H9 (cell line): ENCODE data around the gene R3HCC1L. TPM values are rescaled to one million over a fixed set of nuclear protein-coding genes. Genes with fewer than 3 reads are reported as not detected.

ENCODE experiments used
- DNase-seq: peaks from one replicate; pipeline ENCODE4 v3.0.0-alpha.2; 2017
- H2AFZ ChIP-seq: one replicate; pipeline ENCODE4 v1.6.1; 2013; ENCODE audit warnings: mild to moderate bottlenecking, low read length, control low read depth, moderate library complexity
- H2AK5ac ChIP-seq: 2 replicates; pipeline ENCODE4 v1.6.1; 2013; ENCODE audit warnings: low read length, control low read depth, mixed read lengths; ENCODE audit not compliant: insufficient read length
- H2BK120ac ChIP-seq: one replicate; pipeline ENCODE4 v1.6.1; 2013; ENCODE audit warnings: low read depth, mild to moderate bottlenecking, low read length, control low read depth, inconsistent platforms; ENCODE audit not compliant: poor library complexity, severe bottlenecking
- H2BK12ac ChIP-seq: 2 replicates; pipeline ENCODE4 v1.6.1; 2013; ENCODE audit warnings: low read length, control low read depth, mixed read lengths, low read depth; ENCODE audit not compliant: insufficient read length
- H2BK15ac ChIP-seq: 2 replicates; pipeline ENCODE4 v1.6.1; 2013; ENCODE audit warnings: low read depth, low read length, control low read depth
- H2BK20ac ChIP-seq: one replicate; pipeline ENCODE4 v1.6.1; 2013; ENCODE audit warnings: low read depth, mild to moderate bottlenecking, low read length, control low read depth, inconsistent platforms; ENCODE audit not compliant: poor library complexity, severe bottlenecking
- H2BK5ac ChIP-seq: 2 replicates; pipeline ENCODE4 v1.6.1; 2013; ENCODE audit warnings: low read length, control low read depth, mixed read lengths; ENCODE audit not compliant: insufficient read length
- H3K14ac ChIP-seq: 2 replicates; pipeline ENCODE4 v1.6.1; 2013; ENCODE audit warnings: low read length, control low read depth; ENCODE audit not compliant: insufficient read depth
- H3K18ac ChIP-seq: 2 replicates; pipeline ENCODE4 v1.6.1; 2013; ENCODE audit warnings: low read depth, mild to moderate bottlenecking, mixed read lengths, low read length, control low read depth; ENCODE audit not compliant: insufficient read length
- H3K23ac ChIP-seq: 2 replicates; pipeline ENCODE4 v1.6.1; 2013; ENCODE audit warnings: low read length, control low read depth, mixed read lengths, low read depth; ENCODE audit not compliant: insufficient read length
- H3K23me2 ChIP-seq: 2 replicates; pipeline ENCODE4 v1.6.1; 2013; ENCODE audit warnings: low read depth, mild to moderate bottlenecking, mixed read lengths, low read length, control low read depth; ENCODE audit not compliant: insufficient read length, poor library complexity, severe bottlenecking
- H3K27ac ChIP-seq: 2 replicates; pipeline ENCODE4 v1.5.1; 2013; ENCODE audit warnings: low read length, control low read depth, mixed read lengths, low read depth; ENCODE audit not compliant: insufficient read length
- H3K27me3 ChIP-seq: 2 replicates; pipeline ENCODE4 v1.6.1; 2013; ENCODE audit warnings: low read length, control low read depth, inconsistent platforms; ENCODE audit not compliant: insufficient read depth
- H3K4ac ChIP-seq: 2 replicates; pipeline ENCODE4 v1.6.1; 2013; ENCODE audit warnings: low read depth, mild to moderate bottlenecking, control low read depth, inconsistent platforms, low read length, moderate library complexity
- H3K4me1 ChIP-seq: 2 replicates; pipeline ENCODE4 v1.6.1; 2013; ENCODE audit warnings: low read length, control low read depth, inconsistent platforms; ENCODE audit not compliant: insufficient read depth
- H3K4me2 ChIP-seq: 2 replicates; pipeline ENCODE4 v1.6.1; 2013; ENCODE audit warnings: low read length, control low read depth, mixed read lengths; ENCODE audit not compliant: insufficient read length, insufficient read depth
- H3K56ac ChIP-seq: 2 replicates; pipeline ENCODE4 v1.6.1; 2013; ENCODE audit warnings: low read depth, mild to moderate bottlenecking, mixed read lengths, low read length, control low read depth; ENCODE audit not compliant: insufficient read length
- H3K79me1 ChIP-seq: 2 replicates; pipeline ENCODE4 v1.6.1; 2013; ENCODE audit warnings: low read depth, mild to moderate bottlenecking, moderate library complexity, low read length, control low read depth, inconsistent platforms; ENCODE audit not compliant: insufficient read depth, poor library complexity, severe bottlenecking
- H3K79me2 ChIP-seq: 2 replicates; pipeline ENCODE4 v1.6.1; 2013; ENCODE audit warnings: low read length, control low read depth, inconsistent platforms; ENCODE audit not compliant: insufficient read depth
- H3K9ac ChIP-seq: 2 replicates; pipeline ENCODE4 v1.6.1; 2013; ENCODE audit warnings: low read length, control low read depth, mixed read lengths; ENCODE audit not compliant: insufficient read length; ENCODE audit errors: extremely low read depth
- H3K9me3 ChIP-seq: one replicate; pipeline ENCODE4 v1.6.1; 2013; ENCODE audit warnings: low read depth, low read length, inconsistent platforms; ENCODE audit not compliant: control insufficient read depth
- H3T11ph ChIP-seq: one replicate; pipeline ENCODE4 v1.6.1; 2013; ENCODE audit warnings: mild to moderate bottlenecking, low read length, control low read depth, inconsistent platforms
- H4K20me1 ChIP-seq: one replicate; pipeline ENCODE4 v1.6.1; 2013; ENCODE audit not compliant: control insufficient read depth, insufficient read length, insufficient read depth
- H4K5ac ChIP-seq: 2 replicates; pipeline ENCODE4 v1.6.1; 2013; ENCODE audit warnings: low read depth, mild to moderate bottlenecking, mixed read lengths, low read length, control low read depth; ENCODE audit not compliant: insufficient read length
- H4K8ac ChIP-seq: replicated peaks from 2 replicates; pipeline ENCODE4 v1.6.1; 2013; ENCODE audit warnings: low read length, control low read depth, mixed read lengths, low read depth; ENCODE audit not compliant: insufficient read length
- H4K91ac ChIP-seq: 2 replicates; pipeline ENCODE4 v1.6.1; 2013; ENCODE audit warnings: low read depth, mild to moderate bottlenecking, moderate library complexity, mixed read lengths, low read length, control low read depth; ENCODE audit not compliant: insufficient read length
- H3K27ac Mint-ChIP-seq, 3 experiments: 2 replicates in 2 of 3; 3 replicates in 1 of 3; pipeline ENCODE4 v1.8.0; 2020 to 2021; ENCODE audit warnings: mixed read lengths in 3 of 3, mild to moderate bottlenecking in 1 of 3, moderate library complexity in 1 of 3
- H3K27me3 Mint-ChIP-seq: 2 replicates; pipeline ENCODE4 v1.8.0; 2021; ENCODE audit warnings: low read depth, mild to moderate bottlenecking, moderate library complexity, mixed read lengths
- H3K36me3 Mint-ChIP-seq, 3 experiments: 2 replicates in 2 of 3; 3 replicates in 1 of 3; pipeline ENCODE4 v1.8.0; 2020 to 2021; ENCODE audit warnings: low read depth in 3 of 3, mixed read lengths in 3 of 3; ENCODE audit not compliant: insufficient read depth in 1 of 3
- H3K4me1 Mint-ChIP-seq, 2 experiments: 2 replicates each; pipeline ENCODE4 v1.8.0; 2020; ENCODE audit warnings: mixed read lengths in 2 of 2
- H3K4me3 Mint-ChIP-seq, 2 experiments: 2 replicates in 1 of 2; 3 replicates in 1 of 2; pipeline ENCODE4 v1.8.0; 2020 to 2021; ENCODE audit warnings: mild to moderate bottlenecking in 2 of 2, mixed read lengths in 2 of 2, moderate library complexity in 1 of 2
- H3K9me3 Mint-ChIP-seq, 2 experiments: 2 replicates in 1 of 2; 3 replicates in 1 of 2; pipeline ENCODE4 v1.8.0; 2020; ENCODE audit warnings: mild to moderate bottlenecking in 2 of 2, mixed read lengths in 2 of 2, moderate library complexity in 1 of 2
- CTCF ChIP-seq: fragments of 200-600 bp; sonication (generic); conservative IDR thresholded peaks from 3 replicates; pipeline ENCODE4 v1.8.0; 2021; ENCODE audit warnings: antibody characterized with exemption, mild to moderate bottlenecking
- WGBS: extraction: QIAGEN DNeasy Blood & Tissue Kit; methylation state at CpG from one replicate; pipeline ENCODE4 v1.1.7; 2013; ENCODE audit warnings: missing lambda C conversion rate, low lambda C conversion rate, mixed read lengths; ENCODE audit not compliant: insufficient read length; ENCODE audit errors: extremely low coverage; 5-methylcytosine and 5-hydroxymethylcytosine counted together
- total RNA-seq: library from RNA; stranded (reverse); gene quantifications from 2 replicates; pipeline ENCODE4 v1.2.1, GENCODE V29; 2021

Gene R3HCC1L
- total RNA-seq, 1 experiment from 2014 or later, result 18.5 TPM

- Histone ChIP-seq H3K14ac (no peak overlapping the region), H3K23me2 (no peaks in the 10 kb centered on the region), H2AFZ (no peak overlapping the region), H2AK5ac (no peak overlapping the region), H4K20me1 (no peaks in the 10 kb centered on the region), H3K18ac (no peak overlapping the region), H3K9me3 (no peaks in the 10 kb centered on the region), H2BK120ac (no peak overlapping the region), H3K4ac (no peak overlapping the region), H3K27me3 (no peaks in the 10 kb centered on the region), H3K79me1 (no peaks in the 10 kb centered on the region), H3K79me2 (no peaks in the 10 kb centered on the region), H4K5ac (no peak overlapping the region), H3K27ac (no peak overlapping the region), H2BK5ac (no peak overlapping the region), H2BK20ac (no peak overlapping the region), H2BK15ac (no peak overlapping the region), H3K4me1 (no peaks in the 10 kb centered on the region), H3T11ph (no peak overlapping the region), H3K56ac (no peak overlapping the region), H2BK12ac (no peak overlapping the region), H3K9ac (no peak overlapping the region), H4K8ac (no peak overlapping the region), H3K23ac (no peak overlapping the region), H3K4me2 (no peak overlapping the region), H4K91ac (no peak overlapping the region)
- WGBS, result no CpG with 5 or more reads among the region's 6 CpGs
- H3K4me3 Mint-ChIP-seq, result no peak overlapping the region
- TF ChIP-seq CTCF, result no peak
- peaks cover 3 to 27% (median 14%) of the 10 kb centered on the region in 3 experiments; a peak in 6 of 7 replicates for H3K36me3 Mint-ChIP-seq
- DNase-seq, result no peak
- no peaks in the 10 kb centered on the region for H3K27me3 Mint-ChIP-seq
- H3K27ac Mint-ChIP-seq, result no peak overlapping the region; a peak in 1 of 7 replicates
- peaks cover 7 to 15% of the 10 kb centered on the region in 2 experiments for H3K4me1 Mint-ChIP-seq
- H3K9me3 Mint-ChIP-seq, result no peaks in the 10 kb centered on the region
Observed at GRCh38 chr10:98246911-98247805, 112.7 kb downstream of the R3HCC1L start.
